NT2/D1 (cell line): ENCODE measurements around the gene DNM1L.

Experiments
- DNase-seq: peaks from one replicate; pipeline ENCODE4 v3.0.0-alpha.2; 2011; ENCODE audit warnings: low read depth, low spot score
- H3K27me3 ChIP-seq: 2 replicates; pipeline ENCODE4 v1.6.0; 2011; ENCODE audit warnings: mild to moderate bottlenecking; ENCODE audit not compliant: insufficient read length, insufficient read depth
- H3K36me3 ChIP-seq: 2 replicates; pipeline ENCODE4 v1.6.1; 2011; ENCODE audit warnings: mild to moderate bottlenecking, low read length, mixed read lengths; ENCODE audit not compliant: insufficient read depth, insufficient read length
- H3K4me1 ChIP-seq: 2 replicates; pipeline ENCODE4 v1.5.1; 2011; ENCODE audit not compliant: insufficient read depth, insufficient read length
- H3K4me3 ChIP-seq: 2 replicates; pipeline ENCODE4 v1.5.1; 2011; ENCODE audit warnings: low read depth; ENCODE audit not compliant: insufficient read length
- H3K9ac ChIP-seq: 2 replicates; pipeline ENCODE4 v1.6.0; 2011; ENCODE audit warnings: low read depth; ENCODE audit not compliant: insufficient read length
- H3K9me3 ChIP-seq: 2 replicates; pipeline ENCODE4 v1.5.1; 2011; ENCODE audit warnings: mild to moderate bottlenecking, low read length; ENCODE audit not compliant: insufficient read depth
- SUZ12 ChIP-seq: IDR thresholded peaks from 2 replicates; pipeline ENCODE4 v1.6.1; 2011; ENCODE audit not compliant: insufficient read length, insufficient read depth; ENCODE audit errors: extremely low read depth
- YY1 ChIP-seq: IDR thresholded peaks from 2 replicates; pipeline ENCODE4 v1.6.1; 2011; ENCODE audit not compliant: insufficient read length, insufficient read depth
- ZNF274 ChIP-seq: IDR thresholded peaks from 2 replicates; pipeline ENCODE4 v1.6.1; 2011; ENCODE audit warnings: mild to moderate bottlenecking, low read depth, low read length

Gene DNM1L

GRCh38 chr12:32679091-32679919 lies at the start of gene DNM1L:
Gene DNM1L (plus strand): TSS chr12:32679301. CDS start chr12:32679364, 63 bp downstream.
- peaks cover 10% of the 10 kb centered on the region for H3K4me1 ChIP-seq
- TF ChIP-seq ZNF274 = no peak
- no peak for TF ChIP-seq SUZ12
- TF ChIP-seq YY1 = peak; percentile 42

GRCh38 chr12:32641287-32641901 lies 37.7 kb upstream of the DNM1L start:
- H3K9ac ChIP-seq = no peak overlapping the region
- no peak for DNase-seq
- TF ChIP-seq SUZ12 (no peak), ZNF274 (no peak), YY1 (no peak)
- peaks cover 6% of the 10 kb centered on the region for H3K9me3 ChIP-seq
- H3K36me3 ChIP-seq = peaks cover 35% of the 10 kb centered on the region
- H3K4me1 ChIP-seq = no peaks in the 10 kb centered on the region
- H3K4me3 ChIP-seq = no peak overlapping the region
- H3K27me3 ChIP-seq = no peaks in the 10 kb centered on the region

More at GRCh38 chr12:32679091-32679919, at the start of gene DNM1L:
- Histone ChIP-seq H3K27me3 (no peaks in the 10 kb centered on the region), H3K36me3 (peaks cover 25% of the 10 kb centered on the region), H3K9ac (peak within 1 kb of the TSS; percentile 98), H3K4me3 (peak within 1 kb of the TSS; percentile 100), H3K9me3 (no peaks in the 10 kb centered on the region)
- peak; percentile 100 for DNase-seq

- H3K9ac ChIP-seq = no peak overlapping the region
- no peaks in the 10 kb centered on the region for H3K27me3 ChIP-seq
- TF ChIP-seq ZNF274 (no peak), YY1 (no peak)
- H3K9me3 ChIP-seq = no peaks in the 10 kb centered on the region
- DNase-seq = no peak
- H3K36me3 ChIP-seq = peaks cover 23% of the 10 kb centered on the region
- H3K4me1 ChIP-seq = no peaks in the 10 kb centered on the region
- H3K4me3 ChIP-seq = no peak overlapping the region
Observed at GRCh38 chr12:32644431-32644830, 34.7 kb upstream of the DNM1L start.

- Histone ChIP-seq H3K4me1 (no peaks in the 10 kb centered on the region), H3K36me3 (peaks cover 6% of the 10 kb centered on the region), H3K27me3 (no peaks in the 10 kb centered on the region), H3K4me3 (no peak overlapping the region), H3K9ac (no peak overlapping the region), H3K9me3 (no peaks in the 10 kb centered on the region)
- DNase-seq = no peak
- no peak for TF ChIP-seq SUZ12
- no peak for TF ChIP-seq ZNF274
- TF ChIP-seq YY1 = no peak
Observed at GRCh38 chr12:32647275-32647674, 31.8 kb upstream of the DNM1L start.

GRCh38 chr12:32650508-32650907 lies 28.6 kb upstream of the DNM1L start:
- no peak for DNase-seq
- H3K36me3 ChIP-seq = peaks cover 3% of the 10 kb centered on the region

GRCh38 chr12:32651151-32651955 lies 27.7 kb upstream of the DNM1L start:
- no peak overlapping the region for H3K4me3 ChIP-seq
- H3K9me3 ChIP-seq = no peaks in the 10 kb centered on the region
- TF ChIP-seq ZNF274 (no peak), SUZ12 (no peak), YY1 (no peak)
- H3K9ac ChIP-seq = no peak overlapping the region
- H3K36me3 ChIP-seq = no peaks in the 10 kb centered on the region
- H3K27me3 ChIP-seq = no peaks in the 10 kb centered on the region
- no peaks in the 10 kb centered on the region for H3K4me1 ChIP-seq
- no peak for DNase-seq

More at GRCh38 chr12:32650508-32650907, 28.6 kb upstream of the DNM1L start:
- H3K4me1 ChIP-seq = no peaks in the 10 kb centered on the region
- H3K9me3 ChIP-seq = no peaks in the 10 kb centered on the region
- no peak overlapping the region for H3K4me3 ChIP-seq
- TF ChIP-seq SUZ12 = no peak
- TF ChIP-seq ZNF274 = no peak
- no peak for TF ChIP-seq YY1
- H3K9ac ChIP-seq = no peak overlapping the region
- H3K27me3 ChIP-seq = no peaks in the 10 kb centered on the region

GRCh38 chr12:32651956-32652210 lies 27.2 kb upstream of the DNM1L start:
- no peak overlapping the region for H3K4me3 ChIP-seq
- DNase-seq = no peak
- no peak overlapping the region for H3K9ac ChIP-seq
- no peaks in the 10 kb centered on the region for H3K4me1 ChIP-seq
- TF ChIP-seq YY1 = no peak
- TF ChIP-seq ZNF274 = no peak
- no peak for TF ChIP-seq SUZ12
- H3K9me3 ChIP-seq = no peaks in the 10 kb centered on the region
- no peaks in the 10 kb centered on the region for H3K36me3 ChIP-seq
- no peaks in the 10 kb centered on the region for H3K27me3 ChIP-seq
